ENCODE results near the gene HDDC2. TPM values are rescaled to one million over a fixed set of nuclear protein-coding genes. Genes with fewer than 3 reads are reported as not detected.

The HDDC2 gene, protein sequence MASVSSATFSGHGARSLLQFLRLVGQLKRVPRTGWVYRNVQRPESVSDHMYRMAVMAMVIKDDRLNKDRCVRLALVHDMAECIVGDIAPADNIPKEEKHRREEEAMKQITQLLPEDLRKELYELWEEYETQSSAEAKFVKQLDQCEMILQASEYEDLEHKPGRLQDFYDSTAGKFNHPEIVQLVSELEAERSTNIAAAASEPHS
- 88.8 TPM for total RNA-seq
- long read RNA-seq, transcript HDDC2-201 (5 exons, 1,350 nt) = minor isoform, 33 of 101 reads
- long read RNA-seq, transcript HDDC2-202 (6 exons, 918 nt) = major isoform, 35 of 101 reads
- long read RNA-seq, partial matches to known transcripts = 0 of 101 reads
- long read RNA-seq, other reads (novel, unspliced or antisense) = 32 of 101 reads

- intact Hi-C loops (cut with DNase I) = loop anchor here (2.0 to 10.0 kb wide), 4 partner anchors 111 to 653 kb away; partner anchors contain the start of genes HINT3 and TPD52L1
Measured at GRCh38 chr6:125301435-125302391, at the start of gene HDDC2. Gene HDDC2, minus strand, starts transcription at chr6:125301967. Its CDS starts 35 bp downstream, at chr6:125301932.

GRCh38 chr6:125346926-125347563, 45.3 kb upstream of the HDDC2 start:
- DNase-seq (ENCODE audit: low spot score) = no peak
- intact Hi-C loops (cut with DNase I) = no loop called here

More at GRCh38 chr6:125301435-125302391, at the start of gene HDDC2:
- peak; percentile 89 for DNase-seq (ENCODE audit: low spot score)

- no peak for DNase-seq (ENCODE audit: low spot score)
- intact Hi-C loops (cut with DNase I) = no loop called here
Measured at GRCh38 chr6:125346201-125346925, 44.6 kb upstream of the HDDC2 start.

- intact Hi-C loops (cut with DNase I) = no loop called here
Measured at GRCh38 chr6:125341460-125341859, 39.7 kb upstream of the HDDC2 start.

DNA sequence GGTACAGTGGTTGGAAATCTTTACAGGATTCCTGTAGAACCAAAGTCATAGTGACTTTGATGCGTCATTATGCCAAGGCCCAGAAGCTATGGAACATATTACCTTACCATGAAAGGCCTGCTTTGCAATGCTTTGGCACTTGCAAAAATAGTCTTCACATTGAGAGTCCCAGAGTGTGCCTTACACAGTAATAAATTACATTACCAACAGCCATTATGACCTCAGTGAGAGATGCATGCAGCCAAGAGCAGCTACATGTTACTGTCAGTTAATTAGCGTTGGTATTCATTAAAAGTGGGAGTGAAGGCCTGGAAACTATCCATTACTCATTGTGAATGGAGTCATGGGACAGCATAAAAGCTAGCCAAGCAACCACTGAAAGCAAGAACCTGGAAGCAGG, 39.2 kb upstream of the HDDC2 start:
- DNase-seq (ENCODE audit: low spot score) = no peak
- intact Hi-C loops (cut with DNase I) = no loop called here

More at GRCh38 chr6:125341460-125341859, 39.7 kb upstream of the HDDC2 start:
- no peak for DNase-seq (ENCODE audit: low spot score)

GRCh38 chr6:125340175-125340835, 38.5 kb upstream of the HDDC2 start:
- intact Hi-C loops (cut with DNase I) = no loop called here
- DNase-seq (ENCODE audit: low spot score) = no peak

DNA sequence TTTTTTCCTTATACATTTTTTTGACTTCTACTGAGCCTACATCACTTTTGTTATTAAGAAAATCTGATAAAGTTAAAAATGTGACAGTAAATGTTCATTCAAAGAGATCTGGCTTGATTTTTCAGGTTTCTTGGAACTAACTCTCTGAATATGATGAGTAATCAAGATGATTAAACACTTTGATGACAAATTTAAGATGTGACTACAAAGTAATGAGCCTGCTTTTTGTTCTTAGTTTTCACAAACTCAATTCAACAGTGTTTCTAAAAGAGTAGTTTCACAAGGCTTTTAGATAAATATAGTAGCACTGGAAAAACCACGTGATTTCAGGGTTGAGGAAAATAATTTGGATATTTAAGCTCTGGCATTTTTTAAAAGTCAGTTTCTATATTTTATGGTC, 37.9 kb upstream of the HDDC2 start:
- intact Hi-C loops (cut with DNase I) = no loop called here
- DNase-seq (ENCODE audit: low spot score) = no peak

DNA sequence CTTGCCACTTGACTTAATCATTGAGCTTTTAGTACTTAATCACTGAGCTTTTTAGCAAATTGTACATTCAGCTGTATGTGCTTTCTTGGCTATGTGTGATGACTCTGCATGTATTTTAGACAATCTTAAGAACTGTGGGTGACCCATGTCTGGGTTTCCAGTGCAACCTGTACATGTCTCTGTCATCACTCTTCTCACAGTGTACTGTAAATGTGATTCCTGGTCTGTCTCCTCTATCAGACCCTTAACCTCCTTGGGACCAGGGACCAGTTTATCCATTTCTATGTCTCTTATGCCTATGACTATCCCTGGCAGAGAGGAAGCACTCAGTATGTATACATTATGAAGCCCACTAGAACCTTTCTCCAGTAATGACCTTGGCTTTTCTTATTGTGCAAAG, 36.6 kb upstream of the HDDC2 start:
- DNase-seq (ENCODE audit: low spot score) = no peak
- intact Hi-C loops (cut with DNase I) = no loop called here

DNA sequence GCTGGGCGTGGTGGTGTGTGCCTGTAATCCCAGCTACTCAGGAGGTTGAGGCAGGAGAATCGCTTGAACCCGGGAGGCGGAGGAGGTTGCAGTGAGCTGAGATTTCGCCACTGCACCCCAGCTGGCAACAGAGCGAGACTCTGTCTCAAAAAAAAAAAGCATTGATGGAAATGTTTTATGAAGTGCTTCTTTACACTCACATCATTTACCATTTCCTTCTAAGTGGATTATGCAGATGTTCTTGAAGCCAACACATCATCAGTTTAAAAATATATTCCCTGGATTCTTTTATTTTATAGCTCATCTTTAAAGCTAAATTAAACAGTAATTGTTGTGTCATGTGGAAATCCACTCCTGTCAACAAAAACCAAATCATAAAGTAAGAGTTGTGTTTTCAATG, 35.9 kb upstream of the HDDC2 start:
- intact Hi-C loops (cut with DNase I) = no loop called here
- DNase-seq (ENCODE audit: low spot score) = no peak

DNA sequence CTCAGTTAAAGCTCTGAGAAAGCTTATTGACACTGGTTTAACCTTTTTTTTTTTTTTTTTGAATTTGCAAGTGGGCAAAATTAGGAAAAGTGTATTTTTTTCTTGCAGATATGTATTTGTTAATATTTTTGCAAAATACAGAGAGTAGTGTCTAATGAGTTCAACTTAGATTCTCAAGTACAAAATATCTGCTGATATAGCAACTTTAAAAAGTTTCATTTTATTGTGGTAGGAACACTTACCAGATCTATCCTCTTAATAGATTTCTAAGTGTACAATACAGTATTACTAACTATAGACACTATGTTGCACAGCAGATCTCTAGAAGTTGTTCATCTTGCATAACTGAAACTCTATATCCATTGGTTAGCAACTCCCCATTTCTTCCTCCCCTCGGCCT, 30.9 kb upstream of the HDDC2 start:
- no peak for DNase-seq (ENCODE audit: low spot score)
- intact Hi-C loops (cut with DNase I) = no loop called here

GRCh38 chr6:125325586-125325985, 23.8 kb upstream of the HDDC2 start:
- DNase-seq (ENCODE audit: low spot score) = no peak
- intact Hi-C loops (cut with DNase I) = no loop called here

DNA sequence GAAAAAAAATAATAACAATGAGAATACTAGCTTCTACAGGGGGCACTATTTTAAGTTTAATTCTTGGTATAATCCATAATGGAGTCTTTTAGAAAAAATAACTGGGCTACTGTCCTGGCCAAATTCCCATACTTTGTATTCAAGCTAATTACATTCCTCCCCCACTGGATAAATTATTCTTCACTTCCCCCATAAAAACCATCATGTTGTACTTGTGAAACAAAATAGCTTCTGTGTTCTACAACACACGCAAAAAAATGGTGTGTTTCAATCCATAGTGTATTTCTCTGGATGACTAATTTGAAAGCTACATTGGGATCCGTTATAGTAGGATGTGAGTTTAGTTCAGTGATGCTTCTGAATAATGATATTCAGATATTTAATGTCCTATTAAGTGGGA, 21.6 kb upstream of the HDDC2 start:
- DNase-seq (ENCODE audit: low spot score) = no peak
- intact Hi-C loops (cut with DNase I) = no loop called here

GRCh38 chr6:125316621-125317020, 14.9 kb upstream of the HDDC2 start:
- intact Hi-C loops (cut with DNase I) = no loop called here

DNA sequence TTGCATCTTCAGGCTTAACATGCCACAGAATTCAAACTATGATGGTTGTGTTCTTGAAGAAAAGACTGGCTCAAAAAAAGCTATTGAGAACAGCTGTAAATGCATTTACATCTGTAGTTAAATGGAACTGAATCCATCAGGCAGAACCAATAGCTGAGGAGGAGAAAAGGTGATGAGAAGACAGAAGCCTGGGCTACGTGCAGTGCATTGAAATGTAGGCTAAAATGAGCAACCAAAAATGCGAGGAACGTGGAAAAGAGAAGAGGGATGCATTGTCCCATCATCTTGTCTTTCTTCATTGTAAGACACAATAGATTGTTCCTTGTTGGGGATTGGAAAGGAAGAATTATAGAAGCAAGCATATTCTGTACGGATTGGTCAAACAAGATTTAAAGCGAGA, 13.8 kb upstream of the HDDC2 start:
- intact Hi-C loops (cut with DNase I) = no loop called here
- DNase-seq (ENCODE audit: low spot score) = no peak

More at GRCh38 chr6:125316621-125317020, 14.9 kb upstream of the HDDC2 start:
- DNase-seq (ENCODE audit: low spot score) = no peak

DNA sequence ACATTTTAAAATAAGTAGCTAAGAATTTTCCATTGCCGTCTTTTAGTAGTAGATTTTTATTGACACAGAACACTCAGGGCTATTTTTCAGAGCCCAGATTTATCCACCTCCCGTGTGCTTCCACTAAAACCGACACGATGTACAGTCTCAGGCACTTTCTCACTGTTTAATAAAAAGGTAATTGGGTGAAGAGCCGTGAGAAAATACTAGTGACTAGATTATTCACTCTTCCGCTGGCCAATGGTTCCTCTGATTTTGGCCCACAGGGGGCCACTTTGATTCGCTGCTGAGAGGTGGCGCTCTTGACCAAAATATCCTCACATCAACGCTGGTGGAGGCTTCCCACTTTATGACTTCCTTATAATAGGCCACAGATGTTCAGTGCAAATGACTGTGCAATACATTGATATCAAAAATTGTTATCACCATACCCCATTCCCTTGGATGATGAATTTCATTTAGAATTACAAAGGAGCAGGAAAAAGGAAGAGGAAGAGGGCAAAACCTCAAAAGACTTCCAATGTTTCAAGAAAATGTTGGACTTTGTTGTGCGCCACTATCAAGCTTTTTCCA, 12.3 kb upstream of the HDDC2 start:
- DNase-seq (ENCODE audit: low spot score) = peak; percentile 79
- intact Hi-C loops (cut with DNase I) = loop anchor here (5.0 kb wide), 1 partner anchor 273 kb away; no protein-coding TSS in a partner anchor

DNA sequence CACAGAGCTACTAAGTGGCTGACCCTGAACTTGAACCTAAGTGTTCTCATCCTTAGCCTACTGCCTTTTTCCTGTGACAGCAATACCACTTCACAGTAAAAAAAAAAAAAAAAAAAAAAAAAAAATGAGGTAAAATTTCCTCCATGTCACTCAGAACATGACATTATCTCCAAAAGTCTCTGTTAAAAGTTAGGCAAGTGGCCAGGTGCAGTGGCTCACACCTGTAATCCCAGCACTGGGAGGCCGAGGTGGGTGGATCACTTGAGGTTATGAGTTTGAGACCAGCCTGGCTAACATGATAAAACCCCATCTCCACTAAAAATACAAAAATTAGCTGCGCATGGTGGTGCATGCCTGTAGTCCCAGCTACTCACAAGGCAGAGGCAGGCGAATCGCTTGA, 11.2 kb upstream of the HDDC2 start:
- intact Hi-C loops (cut with DNase I) = loop anchor here (5.0 kb wide), 1 partner anchor 274 kb away; no protein-coding TSS in a partner anchor
- DNase-seq (ENCODE audit: low spot score) = no peak

DNA sequence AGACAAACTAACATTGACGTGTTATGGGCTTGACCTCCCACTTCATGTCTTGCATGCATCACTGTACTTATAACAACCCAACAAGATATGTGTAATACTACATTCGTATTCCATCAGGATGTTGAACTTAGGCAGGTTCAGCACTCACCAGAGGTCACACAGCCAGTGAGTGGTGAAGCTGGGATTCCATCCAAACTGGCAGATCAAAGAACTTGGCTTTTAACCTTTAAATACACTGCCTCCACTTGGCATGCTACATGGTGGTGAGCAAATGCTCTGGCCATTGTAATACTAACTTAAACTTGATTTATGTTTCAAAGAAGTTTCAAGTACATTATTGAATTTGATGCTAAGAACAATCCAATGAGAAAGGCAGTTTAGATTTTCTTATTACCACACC, 10.7 kb upstream of the HDDC2 start:
- no peak for DNase-seq (ENCODE audit: low spot score)

DNA sequence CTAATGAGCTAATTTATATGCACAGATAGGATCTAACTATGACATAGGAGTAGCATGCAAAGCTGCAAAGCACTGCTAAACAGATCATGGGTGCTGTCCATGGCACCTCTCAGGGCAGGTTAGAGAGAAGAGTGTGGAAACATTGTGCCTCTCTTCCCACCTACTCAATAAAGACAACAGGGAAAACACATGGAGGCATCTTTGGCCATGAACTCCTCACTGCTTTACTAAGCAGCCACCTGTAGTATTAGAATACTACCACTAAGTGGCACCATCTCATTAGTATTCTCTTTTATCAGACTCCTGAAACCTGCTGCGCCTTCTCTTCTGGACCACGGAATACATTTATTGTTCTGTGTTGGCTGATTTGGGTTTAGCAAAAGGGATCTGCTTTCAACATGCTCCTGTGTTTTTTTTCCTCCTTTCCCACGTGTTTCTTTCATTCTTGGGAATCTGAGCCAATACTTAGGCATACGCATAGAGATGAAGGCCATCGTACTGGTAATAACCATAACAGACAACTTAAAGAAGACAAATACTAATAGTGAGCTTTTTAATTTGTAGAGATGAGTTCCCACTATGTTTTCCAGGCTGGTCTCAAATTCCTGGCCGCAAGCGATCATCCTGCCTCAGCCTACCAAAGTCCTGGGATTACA, 9.4 kb upstream of the HDDC2 start:
- no peak for DNase-seq (ENCODE audit: low spot score)

More for the DNA sequence above, 10.7 kb upstream of the HDDC2 start:
- intact Hi-C loops (cut with DNase I) = loop anchor here (5.0 kb wide), 1 partner anchor 275 kb away; no protein-coding TSS in a partner anchor

More for the DNA sequence above, 9.4 kb upstream of the HDDC2 start:
- intact Hi-C loops (cut with DNase I) = loop anchor here (1.0 to 5.0 kb wide), 2 partner anchors 276 to 458 kb away; no protein-coding TSS in a partner anchor
